ENCODE data around the gene ANO10.
"Not testable (repeated sequence)": the region's sequence is repeated elsewhere in the genome, so short reads cannot be mapped to it uniquely, and the experiment has no call there.

Gene ANO10, protein sequence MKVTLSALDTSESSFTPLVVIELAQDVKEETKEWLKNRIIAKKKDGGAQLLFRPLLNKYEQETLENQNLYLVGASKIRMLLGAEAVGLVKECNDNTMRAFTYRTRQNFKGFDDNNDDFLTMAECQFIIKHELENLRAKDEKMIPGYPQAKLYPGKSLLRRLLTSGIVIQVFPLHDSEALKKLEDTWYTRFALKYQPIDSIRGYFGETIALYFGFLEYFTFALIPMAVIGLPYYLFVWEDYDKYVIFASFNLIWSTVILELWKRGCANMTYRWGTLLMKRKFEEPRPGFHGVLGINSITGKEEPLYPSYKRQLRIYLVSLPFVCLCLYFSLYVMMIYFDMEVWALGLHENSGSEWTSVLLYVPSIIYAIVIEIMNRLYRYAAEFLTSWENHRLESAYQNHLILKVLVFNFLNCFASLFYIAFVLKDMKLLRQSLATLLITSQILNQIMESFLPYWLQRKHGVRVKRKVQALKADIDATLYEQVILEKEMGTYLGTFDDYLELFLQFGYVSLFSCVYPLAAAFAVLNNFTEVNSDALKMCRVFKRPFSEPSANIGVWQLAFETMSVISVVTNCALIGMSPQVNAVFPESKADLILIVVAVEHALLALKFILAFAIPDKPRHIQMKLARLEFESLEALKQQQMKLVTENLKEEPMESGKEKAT

DNA sequence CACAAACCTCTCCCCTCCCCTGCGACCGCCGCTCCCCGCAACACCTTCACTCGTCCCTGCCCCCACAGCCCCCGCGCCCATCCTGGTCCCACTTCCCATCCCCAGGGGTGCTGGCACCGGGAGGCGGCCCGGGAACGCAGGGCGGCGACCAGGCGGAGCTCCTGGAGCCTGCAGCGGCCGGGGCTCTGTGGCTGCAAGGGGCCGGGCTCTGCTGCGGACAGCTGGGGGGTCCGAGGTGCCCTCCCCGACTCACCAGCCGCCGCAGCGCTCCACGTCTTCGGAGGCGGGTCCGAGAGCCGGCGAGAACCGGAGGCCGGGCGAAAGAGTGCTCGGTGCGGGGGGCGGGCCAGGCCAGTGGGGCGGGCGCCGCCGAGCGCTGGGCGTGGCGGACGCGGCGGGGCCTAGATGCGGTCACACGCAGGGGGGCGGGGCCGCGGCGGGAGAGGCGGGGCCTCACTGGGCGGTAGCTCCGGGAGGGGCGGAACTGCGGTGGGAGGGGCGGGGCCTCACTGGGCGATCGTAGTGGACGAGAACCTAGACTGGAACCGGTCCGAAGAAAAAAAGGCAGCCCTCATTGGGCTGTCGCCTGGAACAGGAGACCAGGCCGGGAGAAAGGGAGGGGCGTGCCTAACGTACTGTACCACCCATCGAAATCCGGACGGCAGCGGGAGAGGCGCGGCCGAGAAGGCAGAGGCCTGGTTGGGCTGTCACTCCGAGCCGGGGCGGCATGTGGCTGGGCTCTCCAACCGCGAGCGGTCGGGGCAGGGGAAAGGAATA, at the start of gene ANO10:
Gene ANO10 (minus strand): TSS at position 356 of the 777 bp plus-strand sequence. CDS start 16,159 bp downstream, outside the sequence.
- peak; percentile 99 for DNase-seq

DNA sequence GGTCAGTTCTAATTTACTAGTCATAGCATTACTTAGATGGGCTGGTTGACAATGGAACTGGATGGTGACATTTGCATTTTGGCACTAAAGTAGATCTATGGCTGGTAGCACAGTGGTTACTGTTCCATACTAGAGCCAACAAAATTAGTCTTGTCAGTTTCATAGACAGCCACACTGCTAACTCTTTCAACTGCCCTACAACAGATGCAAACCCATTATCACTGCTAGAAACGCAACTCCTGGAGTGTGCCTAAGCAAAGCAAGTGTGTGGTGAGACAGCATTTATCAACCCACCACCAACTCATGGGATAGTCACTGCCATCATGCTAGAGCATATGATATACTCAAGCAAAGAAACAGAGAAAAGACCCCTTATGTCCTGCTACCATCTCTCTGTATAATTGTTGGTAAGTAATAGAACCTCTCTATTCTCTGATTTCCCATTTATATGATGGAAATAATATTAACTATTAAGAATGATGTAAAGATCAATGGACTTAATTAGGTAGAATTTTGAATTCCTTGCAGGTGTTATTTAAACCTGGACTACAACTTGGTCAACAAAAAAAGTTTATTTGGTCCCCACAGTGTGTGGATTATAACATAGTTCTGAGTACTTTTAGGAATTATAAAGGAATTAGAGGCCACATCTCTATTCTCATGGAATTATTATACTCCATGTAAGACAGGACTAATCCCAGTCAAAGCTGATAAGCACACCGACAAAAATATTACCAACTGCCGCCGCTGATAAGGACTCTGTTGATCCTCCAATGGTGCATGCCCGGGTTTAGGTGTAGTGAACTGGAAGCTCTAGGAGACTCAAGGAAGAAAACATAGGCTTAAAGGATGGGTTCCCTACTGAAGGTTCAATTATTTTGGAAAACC, 49.1 kb upstream of the ANO10 start:
- no peak for DNase-seq

DNA sequence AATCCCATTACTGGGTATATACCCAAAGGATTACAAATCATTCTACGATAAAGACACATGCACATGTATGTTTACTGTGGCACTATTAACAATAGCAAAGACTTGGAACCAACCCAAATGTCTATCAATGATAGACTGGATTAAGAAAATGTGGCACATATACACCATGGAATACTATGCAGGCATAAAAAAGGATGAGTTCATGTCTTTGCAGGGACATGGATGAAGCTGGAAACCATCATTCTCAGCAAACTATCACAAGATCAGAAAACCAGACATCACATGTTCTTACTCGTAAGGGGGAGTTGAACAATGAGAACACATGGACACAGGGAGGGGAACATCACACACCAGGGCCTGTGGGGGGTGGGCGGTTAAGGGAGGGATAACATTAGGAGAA, 43.2 kb upstream of the ANO10 start:
- DNase-seq, result not testable (repeated sequence)

DNA sequence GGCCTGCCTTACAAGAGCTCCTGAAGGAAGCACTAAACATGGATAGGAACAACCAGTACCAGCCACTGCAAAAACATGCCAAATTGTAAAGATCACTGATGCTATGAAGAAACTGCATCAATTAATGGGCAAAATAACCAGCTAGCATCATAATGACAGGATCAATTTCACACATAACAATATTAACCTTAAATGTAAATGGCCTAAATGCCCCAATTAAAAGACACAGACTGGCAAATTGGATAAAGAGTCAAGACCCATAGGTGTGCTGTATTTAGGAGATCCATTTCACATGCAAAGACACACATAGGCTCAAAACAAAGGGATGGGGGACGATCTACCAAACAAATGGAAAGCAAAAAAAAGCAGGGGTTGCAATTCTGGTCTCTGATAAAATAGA, 39.6 kb upstream of the ANO10 start:
- not testable (repeated sequence) for DNase-seq

DNA sequence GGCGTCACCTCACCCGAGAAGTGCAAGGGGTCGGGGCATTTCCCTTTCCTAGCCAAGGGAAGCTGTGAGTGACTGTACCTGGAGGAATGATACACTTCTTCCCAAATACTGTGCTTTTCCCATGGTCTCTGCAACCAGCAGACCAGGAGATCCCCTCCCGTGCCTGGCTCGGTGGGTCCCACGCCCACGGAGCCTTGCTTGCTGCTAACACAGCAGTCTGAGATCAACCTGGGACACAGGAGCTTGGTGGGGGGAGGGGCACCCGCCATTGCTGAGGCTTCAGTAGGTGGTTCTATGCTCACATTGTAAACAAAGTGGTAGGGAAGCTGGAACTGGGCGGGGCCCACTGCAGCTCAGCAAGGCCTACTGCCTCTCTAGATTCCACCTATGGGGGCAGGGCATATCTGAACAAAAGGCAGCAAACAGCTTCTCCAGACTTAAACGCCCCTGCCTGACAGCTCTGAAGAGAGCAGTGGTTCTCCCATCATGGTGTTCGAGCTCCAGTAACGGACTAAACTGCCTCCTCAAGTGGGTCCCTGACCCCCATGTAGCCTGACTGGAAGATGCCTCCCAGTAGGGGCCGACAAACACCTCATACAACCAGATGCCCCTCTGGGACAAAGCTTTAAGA, 37.6 kb upstream of the ANO10 start:
- DNase-seq, result no peak

DNA sequence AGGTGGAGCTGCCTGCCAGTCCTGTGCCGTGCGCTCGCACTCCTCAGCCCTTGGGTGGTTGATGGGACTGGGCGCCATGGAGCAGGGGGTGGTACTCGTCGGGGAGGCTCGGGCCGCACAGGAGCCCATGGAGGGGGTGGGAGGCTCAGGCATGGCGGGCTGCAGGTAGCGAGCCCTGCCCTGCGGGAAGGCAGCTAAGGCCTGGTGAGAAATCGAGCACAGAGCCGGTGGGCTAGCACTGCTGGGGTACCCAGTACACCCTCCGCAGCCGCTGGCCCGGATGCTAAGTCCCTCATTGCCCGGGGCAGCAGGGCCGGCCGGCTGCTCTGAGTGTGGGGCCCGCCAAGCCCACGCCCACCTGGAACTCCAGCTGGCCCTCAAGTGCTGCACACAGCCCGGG, 34.6 kb upstream of the ANO10 start:
- not testable (repeated sequence) for DNase-seq

DNA sequence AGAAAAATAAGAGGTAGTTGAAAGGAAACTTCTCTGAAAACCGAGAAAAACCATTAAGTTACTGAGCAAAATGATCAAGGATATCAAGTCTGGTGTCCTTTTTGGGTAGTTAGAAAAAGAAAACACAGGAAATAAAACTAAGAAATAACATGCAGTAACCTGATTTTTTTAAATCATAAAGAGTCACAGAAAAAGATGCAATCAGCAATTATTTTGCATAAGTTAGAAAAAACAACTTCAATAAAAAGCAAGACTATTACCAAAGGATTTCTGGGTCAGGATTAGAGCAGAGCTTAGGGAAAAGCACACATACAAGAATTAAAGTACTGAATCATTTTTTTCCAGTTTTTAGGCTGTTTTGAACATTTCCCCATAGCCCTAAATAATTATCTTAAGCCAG, 28.5 kb upstream of the ANO10 start:
- DNase-seq, result no peak

DNA sequence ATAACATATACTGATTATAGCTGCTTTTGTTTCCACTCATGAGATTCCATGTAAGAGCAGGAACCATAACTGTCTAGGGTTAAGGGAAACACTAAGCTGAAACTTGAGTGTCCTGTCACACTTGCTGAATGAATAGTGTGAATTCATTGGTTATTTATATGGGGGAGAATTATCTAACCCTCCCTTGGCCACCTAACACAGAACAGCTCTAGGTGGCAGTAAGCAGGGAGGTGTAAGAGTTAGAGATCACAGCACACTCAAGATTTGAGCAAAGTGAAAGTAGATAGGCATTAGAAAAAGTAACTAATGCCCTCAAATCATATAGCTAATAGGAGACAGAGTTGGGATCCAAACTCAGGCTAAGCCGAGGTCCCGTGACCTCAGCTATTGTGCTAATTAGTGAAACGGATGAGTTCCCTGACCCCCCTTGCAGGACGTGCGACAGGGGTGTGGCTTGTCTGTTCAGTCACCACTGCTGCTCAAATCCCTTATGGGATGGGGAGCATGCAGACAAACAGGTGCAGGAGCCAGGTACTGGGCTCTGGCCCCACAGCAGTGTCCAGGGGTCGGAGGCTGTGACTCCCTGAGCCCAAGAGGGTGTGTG, 27.7 kb upstream of the ANO10 start:
- no peak for DNase-seq

DNA sequence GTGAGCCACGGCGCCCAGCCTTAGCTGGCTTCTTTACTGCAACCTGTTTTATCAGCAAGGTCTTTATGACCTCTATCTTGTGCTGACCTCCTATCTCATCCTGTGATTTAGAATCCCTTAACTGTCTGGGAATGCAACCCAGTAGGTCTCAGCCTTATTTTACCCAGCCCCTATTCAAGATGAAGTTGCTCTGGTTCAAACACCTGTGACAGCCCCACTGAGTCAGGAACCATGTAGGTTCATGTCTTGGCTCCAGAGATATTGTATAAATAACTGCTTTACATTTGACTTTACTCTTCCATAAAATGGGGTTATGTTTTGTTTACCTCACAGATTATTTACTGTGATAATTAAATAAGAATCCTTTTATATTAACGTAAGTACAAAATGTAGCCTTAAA, 27.1 kb upstream of the ANO10 start:
- DNase-seq, result no peak

DNA sequence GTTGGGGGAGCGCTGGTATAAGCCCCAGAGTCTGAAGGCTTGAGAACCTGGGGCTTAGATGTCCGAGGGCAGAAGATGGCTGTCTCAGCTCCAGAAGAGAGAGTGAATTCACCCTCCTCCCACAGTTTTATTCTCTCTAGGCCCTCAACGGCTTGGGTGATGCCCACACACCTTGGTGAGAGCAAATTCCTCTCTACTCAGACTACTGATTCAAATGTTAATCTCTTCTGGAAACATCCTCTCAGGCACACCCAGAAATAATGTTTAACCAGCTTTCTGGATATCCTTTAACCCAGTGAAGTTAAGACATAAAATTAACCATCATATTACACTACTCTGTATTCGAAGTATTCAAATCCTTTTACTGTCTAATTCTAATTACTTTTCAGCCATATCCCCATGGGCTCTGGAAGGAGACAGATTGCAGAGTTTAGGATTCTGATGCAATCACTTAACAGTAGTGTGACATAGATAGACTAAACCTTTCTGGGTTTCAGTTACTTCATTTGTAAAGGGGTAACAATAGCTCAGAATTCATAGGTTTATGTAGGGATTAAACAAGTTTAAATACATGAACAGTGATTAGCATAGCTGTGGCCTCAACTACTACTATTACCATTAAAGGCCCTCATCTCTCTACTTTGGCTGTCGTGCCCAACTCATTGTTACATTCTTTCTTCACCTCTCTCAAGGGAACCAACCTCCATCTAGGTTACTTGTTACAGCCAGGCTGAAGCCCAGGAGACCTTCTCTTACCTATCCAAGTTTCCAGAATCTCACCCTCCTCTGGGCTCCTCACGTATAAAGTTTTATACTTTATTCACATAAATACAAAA, 25.7 kb upstream of the ANO10 start:
- DNase-seq, result no peak

DNA sequence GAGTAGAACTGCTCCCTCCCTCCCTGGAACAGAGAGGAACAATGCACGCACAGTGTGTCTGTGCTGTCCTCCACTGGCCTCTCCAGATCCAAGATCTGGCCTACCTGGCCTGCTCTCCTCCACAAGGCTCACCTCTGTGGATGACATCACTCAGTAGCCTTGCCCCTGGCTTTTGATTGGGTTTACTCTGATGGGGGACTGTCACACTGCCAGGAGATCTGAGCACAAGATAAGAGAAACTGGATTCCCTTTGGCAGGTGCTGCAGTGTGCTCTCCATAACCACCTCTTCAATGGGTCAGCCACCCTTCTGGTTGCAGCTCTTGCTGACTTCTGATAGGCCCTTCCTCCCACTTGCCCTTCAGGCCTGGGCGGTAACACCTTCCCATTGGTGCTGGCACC, 22.6 kb upstream of the ANO10 start:
- no peak for DNase-seq

DNA sequence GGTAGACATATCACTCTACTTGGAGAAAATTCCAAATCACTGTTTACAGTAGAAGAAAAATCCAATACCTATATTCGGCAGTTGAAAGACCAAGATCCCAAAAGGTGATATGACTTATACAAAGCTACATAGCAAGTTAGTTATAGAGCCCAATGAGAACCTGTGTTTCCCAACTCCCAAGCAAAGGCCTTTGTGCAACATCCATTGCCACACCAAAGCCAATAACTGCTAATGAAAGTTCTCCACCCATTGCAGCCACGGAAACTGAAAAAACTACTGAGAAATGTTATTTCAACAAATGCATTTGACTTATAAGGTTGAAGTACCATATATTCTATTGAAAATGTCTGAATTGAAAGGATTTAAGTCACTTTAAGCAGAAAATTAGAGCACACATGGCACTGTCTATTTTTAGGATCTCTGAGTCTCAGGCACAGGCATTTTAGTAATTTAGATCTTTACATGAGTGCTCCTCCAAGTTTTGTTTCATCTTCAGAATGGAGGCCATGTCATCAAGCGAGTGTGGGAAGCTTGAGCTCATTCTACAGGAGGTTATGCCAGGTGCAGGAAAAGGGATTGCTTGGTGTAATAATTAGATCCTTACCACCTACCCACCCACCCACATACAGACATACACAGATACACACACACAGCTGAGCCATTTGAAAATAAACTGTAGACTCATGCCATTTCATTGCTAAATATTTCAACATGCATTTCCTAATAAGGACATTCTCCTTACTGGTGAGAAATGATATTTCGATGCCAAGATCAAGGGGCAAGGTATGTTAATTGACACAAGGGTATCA, 19.7 kb upstream of the ANO10 start:
- DNase-seq, result peak; percentile 34

DNA sequence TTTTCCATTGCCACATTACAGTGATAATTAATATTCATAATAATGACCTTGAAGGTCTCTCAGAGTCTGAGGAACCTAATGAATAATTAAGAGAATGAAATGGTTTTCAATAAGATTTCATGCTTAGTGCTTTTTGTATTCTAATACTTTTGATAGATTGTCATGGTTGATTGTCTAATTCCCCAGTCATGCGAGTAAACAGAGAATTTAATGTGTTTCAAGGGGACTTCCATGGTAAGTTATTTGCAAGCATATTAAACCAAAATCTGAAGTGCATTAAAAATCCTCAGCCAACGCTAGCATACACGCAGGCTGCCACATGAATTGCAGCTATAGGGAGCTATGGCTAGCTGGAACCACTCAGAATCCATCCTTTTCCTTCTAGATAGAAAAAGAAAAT, 18.9 kb upstream of the ANO10 start:
- no peak for DNase-seq

DNA sequence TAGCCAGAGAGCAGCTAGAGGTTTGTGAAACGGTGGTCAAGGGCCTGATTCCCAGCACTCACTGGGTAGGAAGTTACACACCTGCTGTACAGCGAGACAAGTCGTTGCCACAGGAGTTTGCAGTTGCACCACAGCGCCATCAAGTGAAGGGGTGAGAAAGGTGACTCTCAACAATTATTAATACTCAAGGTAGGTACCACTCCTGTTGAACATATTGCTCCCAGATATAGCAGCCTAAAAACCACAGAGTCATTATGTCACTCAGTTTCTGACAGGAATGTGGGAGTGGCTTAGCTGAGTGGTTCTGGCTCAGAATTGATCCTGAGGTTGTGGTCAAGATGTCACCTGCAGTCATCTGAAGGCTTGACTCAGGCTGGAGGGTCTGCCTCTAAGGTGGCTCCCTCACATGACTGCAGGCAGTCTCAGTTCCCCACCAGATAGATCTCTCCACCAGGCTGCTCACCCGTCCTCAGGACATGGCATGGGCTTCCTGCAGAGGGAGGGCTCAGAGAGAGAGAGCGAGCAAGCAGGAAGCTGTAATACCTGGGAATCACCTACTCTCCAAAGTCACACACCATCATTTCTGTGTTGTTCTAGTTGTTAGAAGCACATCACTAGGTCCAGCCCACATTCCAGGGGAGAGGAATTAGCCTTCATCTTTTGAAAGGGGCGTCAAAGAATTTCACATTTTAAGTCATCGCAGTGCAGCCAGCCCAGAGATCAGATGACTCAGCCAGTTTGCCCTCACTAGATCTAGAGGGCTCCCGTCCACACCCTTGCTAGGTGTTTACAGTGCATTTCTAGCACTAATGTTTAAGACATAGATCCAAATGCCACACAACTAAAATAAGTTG, 17.0 kb upstream of the ANO10 start:
- peak; percentile 19 for DNase-seq

DNA sequence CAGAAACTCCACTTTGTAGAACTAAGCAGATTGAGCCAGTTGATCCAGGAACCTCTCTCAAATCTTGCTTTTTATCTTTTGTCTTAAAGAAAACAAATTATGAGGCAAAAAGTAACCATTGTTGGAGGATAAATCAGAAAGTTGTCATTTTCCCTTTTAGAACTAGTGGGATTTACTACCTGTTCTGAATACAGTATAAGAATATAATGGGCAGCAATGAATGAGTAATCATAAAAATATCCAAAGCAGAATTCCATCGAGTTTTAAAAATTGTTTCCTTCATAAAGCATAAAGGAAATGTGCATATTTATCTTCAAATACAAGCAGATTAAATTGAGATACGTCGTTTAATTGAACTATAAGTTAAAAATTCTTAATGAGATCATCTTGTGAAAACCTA, 15.9 kb upstream of the ANO10 start:
- no peak for DNase-seq

DNA sequence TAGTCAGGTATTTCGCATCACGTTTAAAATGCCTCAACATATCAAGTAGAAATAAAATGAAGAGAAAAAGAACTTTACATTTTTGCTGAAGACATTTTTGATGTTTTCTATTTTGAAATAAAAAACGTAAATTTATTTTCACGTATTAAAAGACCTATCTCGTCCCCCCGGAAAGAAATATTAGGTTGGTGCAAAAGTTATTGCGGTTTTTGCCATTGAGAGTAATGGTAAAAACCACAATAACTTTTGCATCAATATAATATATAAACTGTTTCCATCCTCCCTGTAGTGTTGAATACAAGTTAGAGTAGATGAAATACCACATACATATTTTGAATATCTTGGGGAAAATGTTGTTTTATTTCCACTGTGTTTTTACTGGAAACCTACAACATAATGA, 11.2 kb upstream of the ANO10 start:
- no peak for DNase-seq

DNA sequence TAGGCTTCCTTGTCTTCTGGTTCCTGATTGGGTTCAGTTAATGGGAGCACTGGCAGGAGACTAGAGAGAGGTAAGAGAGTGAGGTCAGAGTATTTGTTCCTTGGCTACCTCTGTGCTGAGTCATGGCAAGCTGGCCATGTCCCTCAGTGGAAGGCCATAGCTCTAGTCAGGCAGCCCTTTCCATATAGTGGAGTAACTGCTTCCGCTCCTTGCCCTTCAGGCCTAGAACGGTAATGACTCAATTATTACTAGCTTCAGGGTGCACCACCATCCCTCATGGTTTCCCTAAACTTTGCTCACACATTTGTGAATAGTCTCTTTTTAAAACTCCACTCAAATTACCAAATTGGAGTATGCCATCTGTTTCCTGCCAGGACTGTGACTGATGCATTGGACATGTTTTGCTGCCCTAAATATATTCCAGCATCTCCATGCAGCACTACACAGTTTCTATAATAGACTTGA, 10.5 kb upstream of the ANO10 start:
- peak; percentile 63 for DNase-seq

DNA sequence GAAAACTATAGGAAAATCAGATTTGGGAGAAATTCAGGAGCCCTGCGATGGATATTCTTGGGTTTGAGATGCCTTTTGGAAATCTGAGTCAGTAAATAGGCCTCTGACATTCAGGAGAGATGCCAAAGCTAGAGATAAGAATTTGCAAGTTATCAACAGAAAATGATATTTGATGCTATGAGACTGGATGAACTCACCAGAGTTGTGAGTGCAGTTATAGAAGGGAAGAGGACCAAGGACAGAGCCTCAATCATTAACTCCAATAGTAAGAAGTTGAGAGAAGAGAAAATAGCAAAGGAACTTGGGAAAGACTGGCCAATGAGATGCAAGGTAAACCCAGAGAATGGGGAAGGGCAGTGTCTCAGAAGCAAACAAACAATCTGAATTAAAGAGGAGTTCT, 7.9 kb upstream of the ANO10 start:
- DNase-seq, result peak; percentile 2

DNA sequence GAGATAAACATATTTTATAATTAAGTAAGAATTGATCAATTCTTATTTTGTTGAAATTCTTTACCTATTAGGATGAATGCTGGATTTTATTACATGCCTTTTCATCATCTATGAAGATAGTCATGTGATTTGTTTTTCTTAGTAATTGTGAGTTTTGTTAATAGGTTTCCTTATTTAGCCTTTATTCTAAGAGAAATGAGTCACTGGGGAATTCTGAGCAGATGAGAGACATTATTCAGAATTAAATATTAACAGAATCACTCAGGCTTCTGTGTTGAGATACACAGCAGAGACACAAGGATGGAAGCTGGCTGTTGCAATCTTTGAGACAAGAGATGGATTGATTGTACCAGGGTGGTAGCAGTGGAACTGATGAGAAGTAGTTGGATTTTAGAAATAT, 7.4 kb upstream of the ANO10 start:
- peak; percentile 32 for DNase-seq

Measured in fibroblast of skin of right biceps (primary cell).